ENCODE data around the gene MRPL39.
A peak's percentile ranks its signal among the peaks of the same experiment; 100 is the strongest.

MRPL39 gene

GRCh38 chr21:25608044-25608737 is 910 bp upstream of the MRPL39 start:
- DNase-seq: peak; percentile 69

DNA sequence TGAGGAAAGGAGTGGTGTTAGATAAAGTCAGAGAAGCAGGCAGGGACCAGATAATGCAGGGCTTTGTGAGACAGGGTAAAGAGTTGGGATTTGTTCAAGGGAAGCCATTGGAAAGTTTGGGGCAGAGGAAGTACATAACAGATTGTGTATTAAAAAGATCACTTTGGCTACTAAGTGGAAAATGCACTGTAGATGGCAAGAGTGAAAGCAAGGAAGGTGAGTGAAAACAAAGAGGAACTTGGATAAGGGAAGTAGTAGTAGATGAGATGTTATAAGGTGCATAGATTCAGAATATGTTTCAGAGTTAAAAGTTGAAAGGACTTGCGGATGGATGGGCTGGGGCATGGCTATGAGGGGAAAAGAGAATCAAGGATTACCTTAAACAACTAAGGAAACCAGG is 17.4 kb downstream of the MRPL39 start:
- DNase-seq: no peak

GRCh38 chr21:25586791-25587190 is 20.5 kb downstream of the MRPL39 start:
- DNase-seq: no peak

- no peak for DNase-seq
Observed at GRCh38 chr21:25586326-25586725, 21.0 kb downstream of the MRPL39 start.

GRCh38 chr21:25584833-25585676 is 22.2 kb downstream of the MRPL39 start:
- no peak for DNase-seq

- no peak for DNase-seq
Observed at GRCh38 chr21:25583370-25584130, 23.7 kb downstream of the MRPL39 start.

DNA sequence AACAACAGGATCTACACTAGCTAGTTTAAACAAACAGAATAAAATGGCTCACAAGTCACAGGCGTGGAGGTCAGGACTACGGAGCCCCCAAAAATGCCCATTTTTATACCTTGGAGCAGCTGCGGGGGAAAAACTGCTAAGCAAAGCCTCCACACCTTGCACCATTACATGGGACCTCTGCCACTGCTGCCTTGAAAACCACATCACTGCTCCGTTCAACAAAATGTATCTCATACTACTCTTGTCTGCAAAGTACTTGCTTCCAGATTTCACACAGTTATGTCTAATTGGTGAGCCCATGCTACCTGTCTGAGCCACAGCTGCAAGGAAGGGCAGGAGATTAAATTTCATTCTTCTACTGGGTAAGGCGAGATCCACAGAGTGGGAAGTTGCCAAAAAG is 24.4 kb downstream of the MRPL39 start:
- DNase-seq: no peak

GRCh38 chr21:25582164-25582790 is 25.0 kb downstream of the MRPL39 start:
- no peak for DNase-seq

DNA sequence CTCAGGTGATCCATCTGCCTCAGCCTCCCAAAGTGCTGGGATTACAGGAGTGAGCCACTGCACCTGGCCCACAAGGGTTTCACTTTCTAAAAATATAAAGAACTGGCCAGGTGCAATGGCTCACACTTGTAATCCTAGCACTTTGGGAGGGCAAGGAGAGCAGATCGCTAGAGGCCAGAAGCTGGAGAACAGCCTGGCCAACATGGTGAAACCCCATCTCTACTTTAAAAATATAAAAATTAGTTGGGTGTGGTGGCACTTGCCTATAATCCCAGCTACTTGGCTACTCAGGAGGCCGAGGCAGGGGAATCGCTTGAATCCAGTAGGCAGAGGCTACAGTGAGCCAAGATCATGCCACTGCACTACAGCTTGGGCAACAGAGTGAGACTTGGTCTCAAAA is 25.7 kb downstream of the MRPL39 start:
- no peak for DNase-seq

DNA sequence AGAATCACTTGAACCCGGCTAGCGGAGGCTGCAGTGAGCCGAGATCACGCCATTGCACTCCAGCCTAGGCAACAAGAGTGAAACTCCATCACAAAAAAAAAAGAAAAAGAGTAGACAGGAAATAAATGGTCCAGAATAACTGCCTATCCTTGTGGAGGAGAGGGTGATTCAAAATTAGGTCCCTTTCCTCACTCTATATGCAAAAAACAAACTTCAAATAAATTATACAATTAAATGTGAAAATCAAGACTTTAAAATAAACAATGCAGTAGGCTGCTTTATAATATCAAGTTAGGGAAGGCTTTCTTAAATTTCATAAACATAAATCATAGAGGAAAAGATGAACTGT is 26.4 kb downstream of the MRPL39 start:
- DNase-seq: no peak

- no peak for DNase-seq
Observed at GRCh38 chr21:25579226-25580013, 27.9 kb downstream of the MRPL39 start.

- DNase-seq: no peak
Observed at GRCh38 chr21:25578056-25578961, 29.0 kb downstream of the MRPL39 start.

DNA sequence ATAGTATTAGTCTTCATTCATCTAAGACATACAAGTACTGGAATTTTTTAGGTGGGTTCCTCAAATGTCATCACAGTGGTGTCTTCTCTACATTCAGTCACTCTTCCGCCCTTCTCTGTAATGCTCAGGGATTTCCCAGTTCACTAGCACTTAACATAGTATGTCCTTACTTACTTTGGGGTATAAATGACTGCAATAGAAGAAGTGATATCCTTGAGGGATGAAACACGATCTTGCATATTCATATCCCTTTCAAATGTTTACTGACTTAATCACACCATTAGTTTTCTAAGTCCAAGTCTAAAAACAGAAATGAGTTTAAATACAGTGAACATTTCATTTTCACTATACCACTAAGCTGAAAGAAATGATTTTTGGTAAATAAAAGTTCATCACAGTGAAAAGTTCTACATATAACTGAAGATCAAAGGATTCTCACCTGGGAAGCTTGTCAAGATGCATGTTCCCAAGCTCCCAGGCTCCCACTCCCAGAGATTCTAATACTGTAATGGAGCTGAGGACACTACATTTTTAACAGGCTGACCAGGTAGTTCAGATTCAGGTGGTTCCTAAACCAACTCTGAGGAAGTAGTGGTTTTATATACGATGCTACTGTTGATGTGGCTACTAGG is 29.7 kb downstream of the MRPL39 start:
- DNase-seq: no peak

GRCh38 chr21:25573409-25574206 is 33.7 kb downstream of the MRPL39 start:
- peak; percentile 76 for DNase-seq

DNA sequence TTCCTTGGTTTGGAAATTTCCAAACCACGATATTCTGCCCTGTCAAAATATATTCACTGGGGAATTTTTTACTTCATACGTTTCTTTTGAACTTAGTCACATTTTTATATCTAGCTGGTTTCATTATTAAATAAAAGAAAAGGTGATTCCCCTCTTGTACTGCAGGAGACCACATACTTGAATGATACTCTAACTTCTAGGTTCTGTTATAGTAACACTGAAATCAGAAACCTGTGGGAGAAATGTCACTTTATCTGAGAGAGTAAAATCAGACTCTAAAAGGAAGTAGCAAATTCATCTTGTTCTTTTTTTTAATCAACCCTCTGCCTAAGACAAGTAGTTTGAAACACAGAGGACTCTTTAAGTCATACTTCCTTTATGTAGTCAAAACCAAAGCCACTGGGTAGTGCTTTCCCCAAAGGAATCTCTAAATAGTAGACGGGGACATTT is 34.4 kb downstream of the MRPL39 start:
- no peak for DNase-seq

DNA sequence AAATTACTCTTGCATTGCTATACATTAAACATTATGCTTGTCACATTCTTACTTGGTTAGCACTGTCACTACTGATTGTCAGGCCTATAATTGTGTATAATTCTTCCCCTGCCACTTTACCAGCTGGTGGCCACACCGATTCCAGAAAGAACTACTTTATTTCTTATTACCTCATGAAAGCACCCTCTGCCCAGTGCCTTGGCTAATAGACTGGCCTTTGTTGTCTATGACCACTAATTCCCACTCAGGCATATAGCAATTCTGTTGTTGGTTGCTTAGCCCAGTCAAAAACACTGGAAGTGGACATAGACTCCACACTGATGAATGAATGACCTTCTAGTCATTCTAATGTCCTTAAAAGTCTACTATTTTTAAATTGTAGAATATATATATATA is 35.6 kb downstream of the MRPL39 start:
- no peak for DNase-seq

DNA sequence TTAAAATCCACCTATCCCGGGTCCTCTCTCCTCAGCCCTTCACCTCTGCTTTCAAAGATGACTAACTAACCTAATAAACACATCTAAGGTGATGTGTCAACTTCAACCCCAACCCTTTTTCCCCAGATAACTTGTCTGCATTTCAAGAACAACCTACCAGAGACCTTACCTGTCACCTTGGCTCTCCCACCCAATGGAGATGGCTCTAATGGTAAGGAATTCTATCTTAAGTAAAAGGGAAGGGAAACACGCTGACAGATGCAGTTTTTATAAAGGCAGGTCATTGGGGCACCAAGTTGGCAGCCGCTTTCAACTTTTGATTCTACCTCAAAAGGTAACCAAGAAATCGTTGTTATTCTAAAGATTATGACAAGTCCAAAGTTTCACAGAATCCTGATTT is 37.6 kb downstream of the MRPL39 start:
- no peak for DNase-seq

DNA sequence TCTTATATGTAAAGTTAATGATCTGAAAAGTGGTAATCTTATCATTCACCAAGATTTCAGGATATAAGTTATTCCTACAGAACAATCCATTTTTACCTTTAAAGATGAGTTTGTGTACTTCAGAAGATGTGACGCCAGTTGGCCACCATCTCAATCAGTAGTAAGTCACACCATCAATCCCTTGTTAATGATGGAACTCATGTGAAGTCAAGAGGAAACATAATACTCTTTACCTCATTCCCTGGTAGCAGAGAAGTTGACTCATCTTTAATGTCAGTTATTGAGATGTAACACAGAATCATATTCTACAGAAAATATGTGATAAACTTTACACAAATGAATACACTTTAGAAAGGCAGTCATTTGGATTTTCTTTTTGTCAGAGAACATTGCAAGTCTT is 38.2 kb downstream of the MRPL39 start:
- DNase-seq: no peak

- DNase-seq: no peak
Observed at GRCh38 chr21:25568246-25568645, 39.0 kb downstream of the MRPL39 start.

DNA sequence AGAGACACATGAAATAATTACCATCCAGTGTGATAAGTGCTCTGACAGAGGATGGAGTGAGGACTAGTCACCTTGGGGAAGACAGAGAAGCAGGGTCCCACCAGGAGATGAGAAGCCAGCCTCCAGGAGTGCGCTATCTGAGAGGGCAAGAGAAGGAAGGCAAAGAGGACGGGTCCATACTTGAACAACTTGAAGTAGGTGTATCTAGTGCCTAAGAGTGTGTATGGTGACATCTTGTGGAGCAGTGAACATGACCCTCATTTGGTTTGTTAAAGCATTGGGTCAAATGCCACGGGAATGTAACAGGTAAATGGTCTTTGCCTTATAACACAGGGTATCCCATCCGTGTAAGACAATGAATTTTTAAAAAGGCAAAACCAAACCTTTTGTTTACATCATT is 39.8 kb downstream of the MRPL39 start:
- no peak for DNase-seq

Data from activated T-cell treated with anti-CD3 and anti-CD28 coated beads for 4 hours (primary cell).